IMR-90 (cell line): Measurements from ENCODE around the gene TERB1. TPM values are rescaled to one million over a fixed set of nuclear protein-coding genes. Genes with fewer than 3 reads are reported as not detected.

ENCODE experiments used
- ATAC-seq: fragments of 200-7000 bp; cut with Tn5 transposase; 2 replicates; pipeline ENCODE4 v1.9.1; 2020; ENCODE audit warnings: low read depth, mild to moderate bottlenecking, moderate library complexity
- BruUV-seq: library from RNA; stranded (reverse); fragments of 400-500 nt; replicated peaks from 2 replicates; lab custom pipeline; 2021; lab: Mats Ljungman, UMichigan
- CTCF ChIA-PET: fragments of 300-600 bp; formaldehyde crosslinking; extraction: SDS; loops from one replicate; lab custom pipeline; 2021; ENCODE audit warnings: antibody characterized with exemption; lab: Yijun Ruan, JAX
- POLR2A ChIA-PET: fragments of 300-600 bp; sonication (Branson Sonifier 250); formaldehyde crosslinking; loops from one replicate; lab custom pipeline; 2022; ENCODE audit warnings: antibody characterized with exemption; ENCODE audit not compliant: unreplicated experiment; lab: Charles Lee
- DNase-seq: peaks from one replicate; pipeline ENCODE4 v3.0.0; 2013
- H2AFZ ChIP-seq: replicated peaks from 2 replicates; pipeline ENCODE3; 2013; ENCODE audit warnings: low read length, mild to moderate bottlenecking; ENCODE audit not compliant: poor library complexity
- H2AK5ac ChIP-seq: 2 replicates; pipeline ENCODE4 v1.6.1; 2013; ENCODE audit warnings: low read depth, low read length, inconsistent platforms
- H2AK9ac ChIP-seq: replicated peaks from 2 replicates; pipeline ENCODE3; 2013; ENCODE audit warnings: mild to moderate bottlenecking, low read depth, low read length, moderate library complexity; ENCODE audit not compliant: poor library complexity
- H2BK120ac ChIP-seq: 2 replicates; pipeline ENCODE4 v1.6.1; 2013; ENCODE audit warnings: low read depth, low read length, inconsistent platforms
- H2BK15ac ChIP-seq: 3 replicates; pipeline ENCODE4 v1.6.1; 2013; ENCODE audit warnings: low read depth, low read length, inconsistent platforms
- H2BK20ac ChIP-seq: 2 replicates; pipeline ENCODE4 v1.6.1; 2013; ENCODE audit warnings: low read depth, mild to moderate bottlenecking, inconsistent platforms, low read length, moderate library complexity
- H2BK5ac ChIP-seq: 2 replicates; pipeline ENCODE4 v1.6.1; 2013; ENCODE audit warnings: mild to moderate bottlenecking, low read depth, low read length, inconsistent platforms; ENCODE audit not compliant: poor library complexity, severe bottlenecking
- H3K14ac ChIP-seq: replicated peaks from 2 replicates; pipeline ENCODE4 v1.6.1; 2013; ENCODE audit warnings: low read depth, low read length, inconsistent platforms
- H3K18ac ChIP-seq: 2 replicates; pipeline ENCODE4 v1.6.1; 2013; ENCODE audit warnings: low read depth, low read length, control low read depth
- H3K23ac ChIP-seq: 2 replicates; pipeline ENCODE4 v1.6.1; 2013; ENCODE audit warnings: low read depth, low read length, inconsistent platforms
- H3K27ac ChIP-seq: 2 replicates; pipeline ENCODE4 v1.5.1; 2013; ENCODE audit warnings: mild to moderate bottlenecking, control low read depth, low read length; ENCODE audit not compliant: insufficient read depth
- H3K27me3 ChIP-seq: 2 replicates; pipeline ENCODE4 v1.6.1; 2013; ENCODE audit warnings: low read length; ENCODE audit not compliant: control insufficient read depth, insufficient read depth
- H3K36me3 ChIP-seq: 2 replicates; pipeline ENCODE4 v1.6.1; 2013; ENCODE audit warnings: low read length, mixed read lengths; ENCODE audit not compliant: control insufficient read depth, insufficient read depth
- H3K4ac ChIP-seq: 2 replicates; pipeline ENCODE4 v1.6.1; 2013; ENCODE audit warnings: low read depth, low read length, inconsistent platforms
- H3K4me1 ChIP-seq: 2 replicates; pipeline ENCODE4 v1.6.1; 2013; ENCODE audit warnings: low read length, mixed read lengths; ENCODE audit not compliant: control insufficient read depth, insufficient read depth
- H3K4me2 ChIP-seq: 2 replicates; pipeline ENCODE4 v1.6.1; 2013; ENCODE audit warnings: low read depth, mild to moderate bottlenecking, control low read depth, low read length, moderate library complexity
- H3K4me3 ChIP-seq: 2 replicates; pipeline ENCODE4 v1.5.1; 2013; ENCODE audit warnings: low read depth, mild to moderate bottlenecking, control low read depth, low read length, moderate library complexity; ENCODE audit not compliant: insufficient read depth
- H3K56ac ChIP-seq: 2 replicates; pipeline ENCODE4 v1.6.1; 2013; ENCODE audit warnings: low read length, inconsistent platforms; ENCODE audit not compliant: insufficient read depth; ENCODE audit errors: extremely low read depth
- H3K79me1 ChIP-seq, 2 experiments: 2 replicates each; pipeline ENCODE4 v1.6.1; 2013; ENCODE audit warnings: low read length in 2 of 2, inconsistent platforms in 1 of 2, low read depth in 1 of 2
- H3K9ac ChIP-seq: 2 replicates; pipeline ENCODE4 v1.6.1; 2013; ENCODE audit warnings: low read depth, low read length, control low read depth
- H3K9me1 ChIP-seq: 2 replicates; pipeline ENCODE4 v1.6.1; 2013; ENCODE audit warnings: low read length, inconsistent platforms; ENCODE audit not compliant: insufficient read depth
- H3K9me3 ChIP-seq: 2 replicates; pipeline ENCODE4 v1.6.1; 2013; ENCODE audit warnings: low read length; ENCODE audit not compliant: control insufficient read depth, insufficient read depth
- H4K20me1 ChIP-seq: 2 replicates; pipeline ENCODE4 v1.6.1; 2013; ENCODE audit warnings: low read length, inconsistent platforms; ENCODE audit not compliant: insufficient read depth
- H4K5ac ChIP-seq: 2 replicates; pipeline ENCODE4 v1.6.1; 2013; ENCODE audit warnings: mild to moderate bottlenecking, low read depth, low read length, control low read depth
- H4K8ac ChIP-seq, 2 experiments: 2 replicates each; pipeline ENCODE4 v1.6.1; 2013; ENCODE audit warnings: low read depth in 2 of 2, low read length in 2 of 2, control low read depth in 1 of 2, inconsistent platforms in 1 of 2
- H4K91ac ChIP-seq: 2 replicates; pipeline ENCODE4 v1.6.1; 2013; ENCODE audit warnings: low read depth, low read length, inconsistent platforms; ENCODE audit not compliant: insufficient read depth
- CHD1 ChIP-seq: IDR thresholded peaks from 2 replicates; pipeline ENCODE4 v1.6.1; 2012; ENCODE audit warnings: low read depth, low read length, improper control_type of control experiment
- ELK1 ChIP-seq: fragments of 150-350 bp; IDR thresholded peaks from 2 replicates; pipeline ENCODE4 v1.6.1; 2016; ENCODE audit warnings: low read depth, mild to moderate bottlenecking, low read length, moderate library complexity, borderline replicate concordance
- FOS ChIP-seq: fragments of 150-350 bp; IDR thresholded peaks from 2 replicates; pipeline ENCODE4 v1.6.1; 2016; ENCODE audit warnings: low read depth, low read length
- MAFK ChIP-seq: IDR thresholded peaks from 2 replicates; pipeline ENCODE4 v1.6.1; 2012; ENCODE audit warnings: low read depth, low read length, improper control_type of control experiment
- MAZ ChIP-seq: IDR thresholded peaks from 2 replicates; pipeline ENCODE4 v1.6.1; 2012; ENCODE audit warnings: low read depth, mild to moderate bottlenecking, low read length, improper control_type of control experiment, moderate library complexity, borderline replicate concordance
- MXI1 ChIP-seq: IDR thresholded peaks from 2 replicates; pipeline ENCODE4 v1.6.1; 2012; ENCODE audit warnings: low read depth, mild to moderate bottlenecking, low read length, moderate library complexity, borderline replicate concordance
- NFE2L2 ChIP-seq: fragments of 150-350 bp; IDR thresholded peaks from 2 replicates; pipeline ENCODE4 v1.6.1; 2016; ENCODE audit warnings: low read depth, mild to moderate bottlenecking, low read length
- POLR2A ChIP-seq: IDR thresholded peaks from 2 replicates; pipeline ENCODE4 v1.6.1; 2012; ENCODE audit warnings: mild to moderate bottlenecking, low read depth, low read length
- RAD21 ChIP-seq: IDR thresholded peaks from 2 replicates; pipeline ENCODE4 v1.6.1; 2012; ENCODE audit warnings: low read length, improper control_type of control experiment
- RCOR1 ChIP-seq: IDR thresholded peaks from 2 replicates; pipeline ENCODE4 v1.6.1; 2012; ENCODE audit warnings: mild to moderate bottlenecking, low read length, improper control_type of control experiment; ENCODE audit not compliant: insufficient replicate concordance
- RFX5 ChIP-seq: IDR thresholded peaks from 2 replicates; pipeline ENCODE4 v1.8.0; 2012; ENCODE audit warnings: low read depth, mild to moderate bottlenecking, low read length, moderate library complexity
- WGBS, 2 experiments: methylation state at CpG; one replicate each; pipeline versions ENCODE4 v1.1.5 to v1.1.7; 2013; ENCODE audit warnings: missing lambda C conversion rate in 2 of 2; ENCODE audit not compliant: insufficient read length in 1 of 2; ENCODE audit errors: extremely low coverage in 2 of 2; 5-methylcytosine and 5-hydroxymethylcytosine counted together
- dilution Hi-C: fragments of 300-500 bp; cut with HindIII; formaldehyde crosslinking; loops from one replicate; pipeline ENCODE4 v1.14.3; 2018; ENCODE audit warnings: low sequenced_read_pairs; ENCODE audit not compliant: unreplicated experiment
- in situ Hi-C: fragments of 300-500 bp; cut with MboI; formaldehyde crosslinking; loops from 3 replicates; pipeline ENCODE4 v1.14.3; 2019; ENCODE audit warnings: low sequenced_read_pairs, inconsistent platforms, mixed read lengths
- intact Hi-C: fragments of 100-400 bp; cut with micrococcal nuclease; formaldehyde crosslinking; loops from 2 replicates; pipeline ENCODE4 v1.10.0; 2022
- polyA plus RNA-seq, 3 experiments: library from polyadenylated mRNA; depleted of rRNA; stranded (reverse); fragments of >200 nt; gene quantifications; 2 replicates each; pipeline ENCODE4 v1.2.3, GENCODE V29; 2012; ENCODE audit warnings: low replicate concordance in 1 of 3
- total RNA-seq: library from RNA; depleted of rRNA; stranded (reverse); fragments of >200 nt; gene quantifications from 2 replicates; pipeline ENCODE4 v1.2.3, GENCODE V29; 2012
- TF ChIP-seq, protein P1 (sequence below): fragments of 150-350 bp; IDR thresholded peaks from 2 replicates; pipeline ENCODE4 v1.6.1; 2017; ENCODE audit warnings: mild to moderate bottlenecking, antibody characterized with exemption, low read length, low read depth
- TF ChIP-seq, protein P2 (sequence below): conservative IDR thresholded peaks from 2 replicates; pipeline ENCODE4 v1.5.1; 2012; ENCODE audit warnings: mild to moderate bottlenecking, low read depth, low read length, improper control_type of control experiment

Gene TERB1
- total and polyA plus RNA-seq, 2 of the 4 experiments (the other 2 are of a cell fraction), result not detected

- TF ChIP-seq RFX5 (no peak), CHD1 (no peak), RCOR1 (no peak), POLR2A (no peak), MAZ (no peak), MAFK (no peak), MXI1 (no peak), ELK1 (no peak), FOS (no peak), RAD21 (no peak), NFE2L2 (no peak)
- TF ChIP-seq, protein P1, sequence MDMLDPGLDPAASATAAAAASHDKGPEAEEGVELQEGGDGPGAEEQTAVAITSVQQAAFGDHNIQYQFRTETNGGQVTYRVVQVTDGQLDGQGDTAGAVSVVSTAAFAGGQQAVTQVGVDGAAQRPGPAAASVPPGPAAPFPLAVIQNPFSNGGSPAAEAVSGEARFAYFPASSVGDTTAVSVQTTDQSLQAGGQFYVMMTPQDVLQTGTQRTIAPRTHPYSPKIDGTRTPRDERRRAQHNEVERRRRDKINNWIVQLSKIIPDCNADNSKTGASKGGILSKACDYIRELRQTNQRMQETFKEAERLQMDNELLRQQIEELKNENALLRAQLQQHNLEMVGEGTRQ, result no peak
- TF ChIP-seq, protein P2, sequence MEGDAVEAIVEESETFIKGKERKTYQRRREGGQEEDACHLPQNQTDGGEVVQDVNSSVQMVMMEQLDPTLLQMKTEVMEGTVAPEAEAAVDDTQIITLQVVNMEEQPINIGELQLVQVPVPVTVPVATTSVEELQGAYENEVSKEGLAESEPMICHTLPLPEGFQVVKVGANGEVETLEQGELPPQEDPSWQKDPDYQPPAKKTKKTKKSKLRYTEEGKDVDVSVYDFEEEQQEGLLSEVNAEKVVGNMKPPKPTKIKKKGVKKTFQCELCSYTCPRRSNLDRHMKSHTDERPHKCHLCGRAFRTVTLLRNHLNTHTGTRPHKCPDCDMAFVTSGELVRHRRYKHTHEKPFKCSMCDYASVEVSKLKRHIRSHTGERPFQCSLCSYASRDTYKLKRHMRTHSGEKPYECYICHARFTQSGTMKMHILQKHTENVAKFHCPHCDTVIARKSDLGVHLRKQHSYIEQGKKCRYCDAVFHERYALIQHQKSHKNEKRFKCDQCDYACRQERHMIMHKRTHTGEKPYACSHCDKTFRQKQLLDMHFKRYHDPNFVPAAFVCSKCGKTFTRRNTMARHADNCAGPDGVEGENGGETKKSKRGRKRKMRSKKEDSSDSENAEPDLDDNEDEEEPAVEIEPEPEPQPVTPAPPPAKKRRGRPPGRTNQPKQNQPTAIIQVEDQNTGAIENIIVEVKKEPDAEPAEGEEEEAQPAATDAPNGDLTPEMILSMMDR, result no peak
- DNase-seq (no peak), ATAC-seq (no peak)
- Histone ChIP-seq H2BK20ac (no peak overlapping the region), H3K18ac (no peak overlapping the region), H3K9ac (no peak overlapping the region), H3K14ac (no peak overlapping the region), H2AFZ (no peak overlapping the region), H4K5ac (no peak overlapping the region), H3K4me1 (no peaks in the 10 kb centered on the region), H3K23ac (no peak overlapping the region), H3K9me1 (no peaks in the 10 kb centered on the region), H2AK5ac (no peak overlapping the region), H4K8ac (no peak overlapping the region), H2AK9ac (no peak overlapping the region), H3K79me1 (no peaks in the 10 kb centered on the region), H3K4me2 (no peak overlapping the region), H3K56ac (no peak overlapping the region), H3K36me3 (peaks cover 28% of the 10 kb centered on the region), H4K91ac (no peak overlapping the region), H3K27ac (no peak overlapping the region), H4K20me1 (no peaks in the 10 kb centered on the region), H2BK5ac (no peak overlapping the region), H3K9me3 (no peaks in the 10 kb centered on the region), H2BK120ac (no peak overlapping the region), H3K27me3 (no peaks in the 10 kb centered on the region), H3K4ac (no peak overlapping the region), H2BK15ac (no peak overlapping the region), H3K4me3 (no peak overlapping the region)
- in situ Hi-C loops (no loop called here), dilution Hi-C loops (no loop called here), intact Hi-C loops (no loop called here)
- ChIA-PET POLR2A (no interaction called here), CTCF (interaction anchor here (3.1 kb wide), 1 partner anchor 20 kb away, joined by 11 read pairs; the partner anchor contains the start of gene NAE1)
- BruUV-seq, result no TSS peak
- WGBS, 2 experiments, result no CpG with 5 or more reads among the region's 4 CpGs
These were observed 9.0 kb upstream of the TERB1 start for GRCh38 chr16:66810391-66810790.
